Lower lobe of right lung (tissue), 2 donors: Measurements from ENCODE around the gene CFAP97. TPM values are rescaled to one million over a fixed set of nuclear protein-coding genes. Genes with fewer than 3 reads are reported as not detected.

Source experiments
- ATAC-seq, 2 donors: fragments of 200-7000 bp; cut with Tn5 transposase; one replicate each; pipeline ENCODE4 v1.9.1; 2020 to 2022; ENCODE audit warnings: mild to moderate bottlenecking in 2 of 2, moderate library complexity in 2 of 2
- DNase-seq: peaks from one replicate; pipeline ENCODE4 v3.0.0-alpha.2; 2020
- H3K27ac ChIP-seq: fragments of 200-600 bp; one replicate; pipeline ENCODE4 v1.8.0; 2022
- H3K27me3 ChIP-seq: fragments of 200-600 bp; one replicate; pipeline ENCODE4 v1.8.0; 2022; ENCODE audit warnings: low read depth
- H3K36me3 ChIP-seq: fragments of 200-600 bp; one replicate; pipeline ENCODE4 v1.8.0; 2022; ENCODE audit warnings: mild to moderate bottlenecking
- H3K4me1 ChIP-seq: fragments of 200-600 bp; one replicate; pipeline ENCODE4 v1.8.0; 2022
- H3K4me3 ChIP-seq: fragments of 200-600 bp; one replicate; pipeline ENCODE4 v1.8.0; 2022; ENCODE audit warnings: mild to moderate bottlenecking
- H3K9me3 ChIP-seq: fragments of 200-600 bp; one replicate; pipeline ENCODE4 v1.8.0; 2022
- CTCF ChIP-seq: fragments of 200-600 bp; IDR thresholded peaks from one replicate; pipeline ENCODE4 v1.8.0; 2022; ENCODE audit warnings: antibody characterized with exemption, mild to moderate bottlenecking
- intact Hi-C: fragments of 100-400 bp; cut with DNase I; formaldehyde crosslinking; loops from one replicate; pipeline ENCODE4 v1.11.0; 2022
- total RNA-seq: library from RNA; stranded (reverse); fragmentation: NEBNext Ultra II Directional; extraction: Animal tissue kit (Norgen Biotek cat#: 25700); gene quantifications from one replicate; pipeline ENCODE4 v1.2.1, GENCODE V29; 2021
- donor health status: DM: no; HTN: yes; CAD: no; lungs with severe emphysema.

CFAP97 gene
- total RNA-seq, 1 donor from 2014 or later = 29.4 TPM

- no peak overlapping the region for H3K27ac ChIP-seq
These were observed 18.1 kb upstream of the CFAP97 start for GRCh38 chr4:185221912-185222311.

GRCh38 chr4:185221491-185221890 is 17.7 kb upstream of the CFAP97 start:
- DNase-seq = no peak
- intact Hi-C loops = no loop called here
- H3K27me3 ChIP-seq = no peaks in the 10 kb centered on the region
- TF ChIP-seq CTCF = no peak
- no peak for ATAC-seq
- no peak overlapping the region for H3K27ac ChIP-seq
- H3K4me3 ChIP-seq = no peak overlapping the region
- H3K4me1 ChIP-seq = peaks cover 6% of the 10 kb centered on the region
- no peaks in the 10 kb centered on the region for H3K9me3 ChIP-seq
- no peaks in the 10 kb centered on the region for H3K36me3 ChIP-seq

More at GRCh38 chr4:185221912-185222311, 18.1 kb upstream of the CFAP97 start:
- intact Hi-C loops = no loop called here
- ATAC-seq = no peak
- H3K9me3 ChIP-seq = no peaks in the 10 kb centered on the region
- DNase-seq = no peak
- no peaks in the 10 kb centered on the region for H3K36me3 ChIP-seq
- H3K4me1 ChIP-seq = peaks cover 11% of the 10 kb centered on the region
- H3K4me3 ChIP-seq = no peak overlapping the region
- TF ChIP-seq CTCF = no peak
- no peaks in the 10 kb centered on the region for H3K27me3 ChIP-seq

GRCh38 chr4:185219551-185220344 is 15.9 kb upstream of the CFAP97 start:
- Histone ChIP-seq H3K9me3 (no peaks in the 10 kb centered on the region), H3K4me3 (no peak overlapping the region), H3K36me3 (no peaks in the 10 kb centered on the region), H3K27me3 (no peaks in the 10 kb centered on the region), H3K27ac (no peak overlapping the region), H3K4me1 (peaks cover 6% of the 10 kb centered on the region)
- no peak for TF ChIP-seq CTCF
- intact Hi-C loops = no loop called here
- DNase-seq = no peak
- ATAC-seq = no peak

GRCh38 chr4:185218312-185218711 is 14.5 kb upstream of the CFAP97 start:
- intact Hi-C loops = no loop called here
- H3K27ac ChIP-seq = no peak overlapping the region

GRCh38 chr4:185217408-185217975 is 13.7 kb upstream of the CFAP97 start:
- Histone ChIP-seq H3K36me3 (no peaks in the 10 kb centered on the region), H3K4me3 (no peak overlapping the region), H3K9me3 (no peaks in the 10 kb centered on the region), H3K4me1 (peaks cover 6% of the 10 kb centered on the region), H3K27me3 (no peaks in the 10 kb centered on the region), H3K27ac (no peak overlapping the region)
- intact Hi-C loops = no loop called here
- DNase-seq (no peak), ATAC-seq (no peak)
- TF ChIP-seq CTCF = no peak

More at GRCh38 chr4:185218312-185218711, 14.5 kb upstream of the CFAP97 start:
- DNase-seq = no peak
- H3K4me1 ChIP-seq = peaks cover 6% of the 10 kb centered on the region
- H3K4me3 ChIP-seq = no peak overlapping the region
- no peaks in the 10 kb centered on the region for H3K36me3 ChIP-seq
- no peaks in the 10 kb centered on the region for H3K9me3 ChIP-seq
- TF ChIP-seq CTCF = no peak
- peak; percentile 51 to 55 for ATAC-seq
- no peaks in the 10 kb centered on the region for H3K27me3 ChIP-seq
